ENCODE data around the gene TMUB1.
"Not testable (repeated sequence)": the region's sequence is repeated elsewhere in the genome, so short reads cannot be mapped to it uniquely, and the experiment has no call there.

Gene TMUB1

DNA sequence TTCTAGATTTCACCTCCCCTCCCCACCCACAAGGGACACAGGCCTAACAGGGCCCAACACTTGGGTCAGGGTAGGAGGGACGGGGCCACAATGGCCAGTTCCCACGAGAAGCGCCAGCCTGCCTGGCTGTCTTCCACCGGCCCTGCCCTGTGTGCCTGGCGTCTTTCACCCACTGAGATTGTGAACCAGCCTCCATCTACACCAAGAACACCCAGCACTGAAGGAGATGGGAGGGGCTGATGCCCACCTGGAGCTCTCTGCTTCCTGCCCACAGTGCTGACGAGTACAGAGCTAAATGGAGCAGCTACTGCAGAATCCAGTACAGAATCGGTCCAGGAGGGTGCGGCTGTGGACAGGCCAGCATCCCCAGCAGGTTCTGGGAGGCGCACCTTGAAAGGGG lies 37.3 kb downstream of the TMUB1 start:
- POLR2A ChIA-PET: no interaction called here
- no peak overlapping the region for H3K4me3 ChIP-seq (ENCODE audit: low read depth, low read length)
- no peak for DNase-seq (ENCODE audit: low read depth, low spot score)
- TF ChIP-seq, protein P1, sequence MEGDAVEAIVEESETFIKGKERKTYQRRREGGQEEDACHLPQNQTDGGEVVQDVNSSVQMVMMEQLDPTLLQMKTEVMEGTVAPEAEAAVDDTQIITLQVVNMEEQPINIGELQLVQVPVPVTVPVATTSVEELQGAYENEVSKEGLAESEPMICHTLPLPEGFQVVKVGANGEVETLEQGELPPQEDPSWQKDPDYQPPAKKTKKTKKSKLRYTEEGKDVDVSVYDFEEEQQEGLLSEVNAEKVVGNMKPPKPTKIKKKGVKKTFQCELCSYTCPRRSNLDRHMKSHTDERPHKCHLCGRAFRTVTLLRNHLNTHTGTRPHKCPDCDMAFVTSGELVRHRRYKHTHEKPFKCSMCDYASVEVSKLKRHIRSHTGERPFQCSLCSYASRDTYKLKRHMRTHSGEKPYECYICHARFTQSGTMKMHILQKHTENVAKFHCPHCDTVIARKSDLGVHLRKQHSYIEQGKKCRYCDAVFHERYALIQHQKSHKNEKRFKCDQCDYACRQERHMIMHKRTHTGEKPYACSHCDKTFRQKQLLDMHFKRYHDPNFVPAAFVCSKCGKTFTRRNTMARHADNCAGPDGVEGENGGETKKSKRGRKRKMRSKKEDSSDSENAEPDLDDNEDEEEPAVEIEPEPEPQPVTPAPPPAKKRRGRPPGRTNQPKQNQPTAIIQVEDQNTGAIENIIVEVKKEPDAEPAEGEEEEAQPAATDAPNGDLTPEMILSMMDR (IDR thresholded peaks at IDR 0.05; ENCODE audit: insufficient read depth, low read length, missing control alignments): no peak
- CTCF ChIA-PET: interaction anchor here (1.1 kb wide), 1 partner anchor 65 kb away, joined by 4 read pairs; no protein-coding TSS in a partner anchor

- ChIA-PET POLR2A (interaction anchor here (1.0 kb wide), 1 partner anchor 17 kb away, joined by 4 read pairs; the partner anchor contains the start of gene ABCB8), CTCF (interaction anchor here (0.8 kb wide), 1 partner anchor 65 kb away, joined by 3 read pairs; no protein-coding TSS in a partner anchor)
- no peak for DNase-seq (ENCODE audit: low read depth, low spot score)
- TF ChIP-seq, protein P1 (IDR thresholded peaks at IDR 0.05; ENCODE audit: insufficient read depth, low read length, missing control alignments): no peak
- no peak overlapping the region for H3K4me3 ChIP-seq (ENCODE audit: low read depth, low read length)
These were observed 38.0 kb downstream of the TMUB1 start for GRCh38 chr7:151045262-151045661.

- POLR2A ChIA-PET: no interaction called here
- no peak overlapping the region for H3K4me3 ChIP-seq (ENCODE audit: low read depth, low read length)
- DNase-seq (ENCODE audit: low read depth, low spot score): no peak
- TF ChIP-seq, protein P1 (IDR thresholded peaks at IDR 0.05; ENCODE audit: insufficient read depth, low read length, missing control alignments): no peak
- CTCF ChIA-PET: no interaction called here
These were observed 39.3 kb downstream of the TMUB1 start for GRCh38 chr7:151043959-151044358.

DNA sequence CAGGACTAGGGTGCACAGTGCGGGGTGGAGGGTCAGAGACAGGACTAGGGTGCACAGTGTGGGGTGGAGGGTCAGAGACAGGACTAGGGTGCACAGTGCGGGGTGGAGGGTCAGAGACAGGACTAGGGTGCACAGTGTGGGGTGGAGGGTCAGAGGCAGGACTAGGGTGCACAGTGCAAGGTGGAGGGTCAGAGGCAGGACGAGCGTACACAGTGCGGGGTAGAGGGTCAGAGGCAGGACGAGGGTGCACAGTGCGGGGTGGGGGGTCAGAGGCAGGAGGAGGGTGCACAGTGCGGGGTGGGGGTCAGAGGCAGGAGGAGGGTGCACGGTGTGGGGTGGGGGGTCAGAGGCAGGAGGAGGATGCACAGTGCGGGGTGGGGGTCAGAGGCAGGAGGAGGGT lies 39.8 kb downstream of the TMUB1 start:
- DNase-seq (ENCODE audit: low read depth, low spot score); POLR2A ChIA-PET; H3K4me3 ChIP-seq (ENCODE audit: low read depth, low read length); CTCF ChIA-PET: not testable (repeated sequence)

GRCh38 chr7:151040616-151041375 lies 42.5 kb downstream of the TMUB1 start:
- ChIA-PET CTCF (interaction anchor here (2.1 kb wide), 1 partner anchor 22 kb away, joined by 7 read pairs; no protein-coding TSS in a partner anchor), POLR2A (no interaction called here)
- TF ChIP-seq, protein P1 (IDR thresholded peaks at IDR 0.05; ENCODE audit: insufficient read depth, low read length, missing control alignments): no peak
- no peak overlapping the region for H3K4me3 ChIP-seq (ENCODE audit: low read depth, low read length)
- no peak for DNase-seq (ENCODE audit: low read depth, low spot score)

GRCh38 chr7:151039850-151040548 lies 43.3 kb downstream of the TMUB1 start:
- CTCF ChIA-PET: interaction anchor here (1.0 to 2.6 kb wide), 5 partner anchors 19 to 73 kb away, joined by 3 to 15 read pairs (median 5); partner anchors contain the start of gene SLC4A2
- no peak for DNase-seq (ENCODE audit: low read depth, low spot score)
- TF ChIP-seq, protein P1 (IDR thresholded peaks at IDR 0.05; ENCODE audit: insufficient read depth, low read length, missing control alignments): no peak
- no peak overlapping the region for H3K4me3 ChIP-seq (ENCODE audit: low read depth, low read length)
- POLR2A ChIA-PET: interaction anchor here (1.0 to 1.2 kb wide), 4 partner anchors 11 to 79 kb away, joined by 3 to 13 read pairs (median 6); partner anchors contain the start of gene ABCB8

All from AG04449 (cell line).